K562 (cell line): ENCODE measurements around the gene MAGI1. TPM values are rescaled to one million over a fixed set of nuclear protein-coding genes. Genes with fewer than 3 reads are reported as not detected.

ENCODE experiments used
- ATAC-seq: fragments of 200-7000 bp; cut with Tn5 transposase; 3 replicates; pipeline ENCODE4 v1.9.1; 2020; ENCODE audit warnings: moderate library complexity
- BruUV-seq: library from RNA; stranded (reverse); fragments of 400-500 nt; replicated peaks from 2 replicates; lab custom pipeline; 2021; lab: Mats Ljungman, UMichigan
- CTCF ChIA-PET: fragments of 300-600 bp; formaldehyde crosslinking; extraction: SDS; loops from one replicate; lab custom pipeline; 2021; ENCODE audit warnings: low intra/inter-chr PET ratio; lab: Yijun Ruan, JAX
- POLR2A ChIA-PET: fragments of 300-600, 350-650 bp; sonication (Branson Sonifier 250); formaldehyde crosslinking; extraction: SDS; loops from one replicate; lab custom pipeline; 2021; ENCODE audit warnings: antibody characterized with exemption, inconsistent platforms; lab: Yijun Ruan, JAX
- DNase-seq, 4 experiments: peaks; one replicate each; pipeline versions ENCODE4 v3.0.0 to v3.0.0-alpha.2; 2011 to 2018; ENCODE audit warnings: low spot score in 3 of 4, mixed read lengths in 3 of 4; ENCODE audit errors: extremely low read depth in 1 of 4
- FAIRE-seq: peaks from 2 replicates; lab custom pipeline; 2011; peaks lifted over from hg19 to GRCh38; lab: Jason Lieb, UNC
- H2AFZ ChIP-seq: 2 replicates; pipeline ENCODE4 v1.6.0; 2011; ENCODE audit warnings: low read depth, low read length, control low read depth, inconsistent platforms
- H3K27ac ChIP-seq: fragments of 200-600 bp; 3 replicates; pipeline ENCODE4 v1.8.0; 2011; ENCODE audit warnings: low read depth, mild to moderate bottlenecking, control low read depth, inconsistent platforms, low read length, moderate library complexity, mixed read lengths; ENCODE audit errors: extremely low read depth
- H3K27me3 ChIP-seq, 2 experiments: fragments of 300-600 bp in 1 of 2; 2 replicates in 1 of 2; 3 replicates in 1 of 2; pipeline versions ENCODE4 v1.6.0 to v1.8.0; 2011; ENCODE audit warnings: inconsistent platforms in 2 of 2, low read length in 2 of 2, mild to moderate bottlenecking in 1 of 2, mixed read lengths in 1 of 2, moderate library complexity in 1 of 2; ENCODE audit not compliant: control insufficient read depth in 2 of 2, insufficient read depth in 2 of 2
- H3K36me3 ChIP-seq: fragments of 300-600 bp; 3 replicates; pipeline ENCODE4 v1.8.0; 2011; ENCODE audit warnings: mild to moderate bottlenecking, low read length, inconsistent platforms; ENCODE audit not compliant: control insufficient read depth, insufficient read depth
- H3K4me1 ChIP-seq, 2 experiments: fragments of 200-600 bp in 1 of 2; replicated peaks in 1 of 2; 2 replicates in 1 of 2; 3 replicates in 1 of 2; pipeline versions ENCODE4 v1.5.1 to v1.8.0; 2011; ENCODE audit warnings: inconsistent platforms in 2 of 2, low read length in 2 of 2, mild to moderate bottlenecking in 1 of 2, mixed read lengths in 1 of 2, moderate library complexity in 1 of 2; ENCODE audit not compliant: control insufficient read depth in 2 of 2, insufficient read depth in 2 of 2
- H3K4me2 ChIP-seq: 2 replicates; pipeline ENCODE4 v1.6.1; 2011; ENCODE audit warnings: low read length, control low read depth, inconsistent platforms, mixed read lengths; ENCODE audit not compliant: insufficient read depth
- H3K4me3 ChIP-seq: fragments of 200-600 bp; sonication (generic), shearing (Covaris generic); 2 replicates; pipeline ENCODE4 v1.5.1; 2016; ENCODE audit warnings: control low read depth, inconsistent platforms
- H3K79me2 ChIP-seq: fragments of 200-600 bp; 3 replicates; pipeline ENCODE4 v1.8.0; 2011; ENCODE audit warnings: low read length, inconsistent platforms; ENCODE audit not compliant: control insufficient read depth, insufficient read depth
- H3K9ac ChIP-seq, 2 experiments: 2 replicates each; pipeline versions ENCODE4 v1.6.0 to v1.6.1; 2011; ENCODE audit warnings: low read depth in 2 of 2, low read length in 2 of 2, control low read depth in 1 of 2, inconsistent platforms in 1 of 2, mild to moderate bottlenecking in 1 of 2, mixed read lengths in 1 of 2; ENCODE audit not compliant: insufficient read depth in 1 of 2
- H3K9me1 ChIP-seq: one replicate; pipeline ENCODE4 v1.6.0; 2011; ENCODE audit warnings: inconsistent platforms, mild to moderate bottlenecking, low read length, moderate library complexity; ENCODE audit not compliant: control insufficient read depth, insufficient read depth
- H3K9me3 ChIP-seq: replicated peaks from 2 replicates; pipeline ENCODE4 v1.5.1; 2011; ENCODE audit warnings: low read depth, low read length, inconsistent platforms; ENCODE audit not compliant: control insufficient read depth, insufficient read depth
- H4K20me1 ChIP-seq: replicated peaks from 2 replicates; pipeline ENCODE4 v1.6.1; 2011; ENCODE audit warnings: low read length, inconsistent platforms, mixed read lengths; ENCODE audit not compliant: control insufficient read depth, insufficient read depth
- BCOR ChIP-seq: fragments of 450-650 bp; IDR thresholded peaks from 2 replicates; pipeline ENCODE4 v1.6.1; 2016
- CBX2 ChIP-seq: fragments of 200-600 bp; sonication (generic); IDR thresholded peaks from one replicate; pipeline ENCODE4 v1.6.1; 2012; ENCODE audit warnings: mild to moderate bottlenecking, low read length, inconsistent platforms; ENCODE audit not compliant: insufficient read depth, poor library complexity, severe bottlenecking
- CBX8 ChIP-seq: fragments of 200-600 bp; sonication (generic); IDR thresholded peaks from 2 replicates; pipeline ENCODE4 v1.6.1; 2012; ENCODE audit warnings: borderline replicate concordance, mixed run types, low read depth, mild to moderate bottlenecking, moderate library complexity, mixed read lengths, low read length, control low read depth, inconsistent platforms; ENCODE audit not compliant: poor library complexity, severe bottlenecking; ENCODE audit errors: extremely low read depth
- CREM ChIP-seq: IDR thresholded peaks from 2 replicates; pipeline ENCODE4 v1.6.1; 2014; ENCODE audit warnings: antibody characterized with exemption, low read depth
- EHMT2 ChIP-seq: fragments of 450-650 bp; IDR thresholded peaks from 2 replicates; pipeline ENCODE4 v1.6.1; 2018; ENCODE audit warnings: antibody characterized with exemption
- FOXA3 ChIP-seq, 2 experiments: fragments of 450-650 bp in 1 of 2; sonication (generic) in 1 of 2; formaldehyde crosslinking; IDR thresholded peaks in 1 of 2; conservative IDR thresholded peaks in 1 of 2; 2 replicates each; pipeline versions ENCODE4 v1.4.0 to v1.8.0; 2020 to 2022; ENCODE audit warnings: mild to moderate bottlenecking in 2 of 2, missing genetic modification reagents in 1 of 2
- LCOR ChIP-seq: sonication (generic); formaldehyde crosslinking; IDR thresholded peaks from 2 replicates; pipeline ENCODE4 v1.8.0; 2022; ENCODE audit warnings: mild to moderate bottlenecking, missing genetic modification reagents
- LEF1 ChIP-seq: fragments of 450-650 bp; IDR thresholded peaks from 2 replicates; pipeline ENCODE4 v1.6.1; 2016; ENCODE audit warnings: mild to moderate bottlenecking
- MIER1 ChIP-seq: fragments of 450-650 bp; IDR thresholded peaks from 2 replicates; pipeline ENCODE4 v1.6.1; 2016; ENCODE audit warnings: antibody characterized with exemption, mild to moderate bottlenecking, low read depth
- PML ChIP-seq: IDR thresholded peaks from 2 replicates; pipeline ENCODE4 v1.6.1; 2012; ENCODE audit warnings: low read length, inconsistent platforms
- SREBF1 ChIP-seq: fragments of 150-350 bp; IDR thresholded peaks from 2 replicates; pipeline ENCODE4 v1.6.1; 2014; ENCODE audit warnings: antibody characterized with exemption, low read depth, low read length, borderline replicate concordance
- SRSF9 ChIP-seq: fragments of 200-400 bp; formaldehyde crosslinking; IDR thresholded peaks from 2 replicates; pipeline ENCODE4 v1.6.1; 2017; ENCODE audit warnings: low read depth, low read length, borderline replicate concordance
- YY1 ChIP-seq, 3 experiments: IDR thresholded peaks; 2 replicates each; pipeline ENCODE4 v1.6.1; 2011; ENCODE audit warnings: low read length in 2 of 3, mild to moderate bottlenecking in 2 of 3, moderate library complexity in 2 of 3, borderline replicate concordance in 1 of 3, control low read depth in 1 of 3, low read depth in 1 of 3; ENCODE audit not compliant: insufficient read depth in 3 of 3, insufficient replicate concordance in 2 of 3, control insufficient read depth in 1 of 3, insufficient read length in 1 of 3; ENCODE audit errors: extremely low read depth in 1 of 3
- ZC3H8 ChIP-seq: fragments of 450-650 bp; IDR thresholded peaks from 2 replicates; pipeline ENCODE4 v1.6.1; 2017
- ZFPM2 ChIP-seq: fragments of 250-450 bp; sonication (Bioruptor Pico); IDR thresholded peaks from 2 replicates; pipeline ENCODE4 v1.5.1; 2022; ENCODE audit warnings: mild to moderate bottlenecking
- ZKSCAN3 ChIP-seq: fragments of 250-450 bp; sonication (Bioruptor Pico); IDR thresholded peaks from 2 replicates; pipeline ENCODE4 v1.4.0; 2020
- ZNF175 ChIP-seq: fragments of 200-800 bp; sonication (Bioruptor generic); IDR thresholded peaks from 2 replicates; pipeline ENCODE4 v1.6.1; 2016; ENCODE audit warnings: low read depth, mild to moderate bottlenecking, missing genetic modification characterization, missing compliant biosample characterization
- ZNF23 ChIP-seq: fragments of 250-450 bp; sonication (Bioruptor Pico); IDR thresholded peaks from 2 replicates; pipeline ENCODE4 v1.4.0; 2020; ENCODE audit warnings: mild to moderate bottlenecking
- WGBS: fragments of 100-300 bp; shearing (Covaris generic); methylation state at CpG from one replicate; pipeline ENCODE4 v1.1.6; 2016; ENCODE audit warnings: low coverage, mixed read lengths; ENCODE audit not compliant: insufficient coverage; ENCODE audit errors: missing lambda C conversion rate; 5-methylcytosine and 5-hydroxymethylcytosine counted together
- in situ Hi-C: fragments of 300-500 bp; cut with MboI; formaldehyde crosslinking; loops from 4 replicates; pipeline ENCODE4 v1.15.0; 2018; ENCODE audit warnings: inconsistent platforms, mixed read lengths
- intact Hi-C: fragments of 100-400 bp; cut with micrococcal nuclease; formaldehyde crosslinking; loops from 2 replicates; pipeline ENCODE4 v1.14.2; 2022
- polyA plus RNA-seq, 8 experiments: library from polyadenylated mRNA; depleted of rRNA in 4 of 8; stranded (reverse) in 5 of 8; unstranded in 3 of 8; fragments of >200 nt; fragmentation: Nextera tagmentation in 2 of 8; fragmentation: Illumina TruSeq in 1 of 8; extraction: Ambion mirVana in 2 of 8; extraction: Trizol in 1 of 8; gene quantifications; 2 replicates each; pipeline versions ENCODE4 v1.2.1 to v1.2.3, GENCODE V29; 2011 to 2014; ENCODE audit warnings: inconsistent platforms in 1 of 8, missing spikeins in 1 of 8
- total RNA-seq, 7 experiments: library from RNA; depleted of rRNA in 6 of 7; stranded (reverse); fragments of >200 nt in 6 of 7; fragmentation: Illumina TruSeq in 2 of 7; extraction: Trizol in 2 of 7; gene quantifications; 2 replicates each; pipeline versions ENCODE4 v1.2.1 to v1.2.3, GENCODE V29; 2011 to 2021; ENCODE audit warnings: low replicate concordance in 1 of 7

MAGI1 gene
- total and polyA plus RNA-seq, 9 of the 15 experiments (the other 6 are each of a cell fraction or from before 2014, with no cell fraction given): 7.8 to 59.4 (median 43.2) TPM

DNA sequence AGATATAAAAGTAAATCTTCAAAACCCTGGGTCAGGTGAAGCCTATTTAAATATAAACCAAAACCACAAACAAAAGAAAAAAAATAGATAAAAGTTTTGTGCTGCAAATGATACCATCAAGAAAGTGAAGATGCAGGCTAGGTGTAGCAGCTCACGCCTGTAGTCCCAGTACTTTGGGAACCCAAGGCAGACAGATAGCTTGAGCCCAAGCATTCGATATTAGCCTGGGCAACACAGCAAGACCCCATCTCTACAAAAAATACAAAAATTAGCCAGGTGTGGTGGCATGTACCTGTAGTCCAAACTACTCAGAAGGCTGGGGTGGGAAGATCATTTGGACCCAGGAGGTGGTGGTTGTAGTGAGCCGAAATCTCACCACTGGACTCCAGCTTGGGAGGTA is 164.8 kb downstream of the MAGI1 start:
- H3K27ac ChIP-seq: no peak overlapping the region
- intact Hi-C loops (no loop called here), in situ Hi-C loops (no loop called here)
- H3K36me3 ChIP-seq: no peaks in the 10 kb centered on the region
- H3K9me3 ChIP-seq: no peaks in the 10 kb centered on the region
- no peak overlapping the region for H3K4me2 ChIP-seq
- no peaks in the 10 kb centered on the region; a peak in 1 of 5 replicates for H3K27me3 ChIP-seq
- no peaks in the 10 kb centered on the region for H3K79me2 ChIP-seq
- no TSS peak for BruUV-seq
- no peaks in the 10 kb centered on the region for H3K9me1 ChIP-seq
- no peak overlapping the region for H3K4me3 ChIP-seq
- ChIA-PET CTCF (no interaction called here), POLR2A (no interaction called here)
- H3K9ac ChIP-seq: no peak overlapping the region
- ATAC-seq: no peak
- H3K4me1 ChIP-seq: no peaks in the 10 kb centered on the region
- H4K20me1 ChIP-seq: no peaks in the 10 kb centered on the region
- FAIRE-seq: no peak
- 0% methylated on average over 3 of the region's 3 CpGs for WGBS
- no peak for DNase-seq
- TF ChIP-seq ZNF23 (CRISPR knock-in tag): no peak
- TF ChIP-seq SREBF1: no peak
- no peak for TF ChIP-seq ZNF175
- no peak for TF ChIP-seq FOXA3 (CRISPR knock-in tag; conservative IDR thresholded peaks at IDR 0.05 in 1 of 2, IDR thresholded peaks at IDR 0.05 in 1 of 2)
- H2AFZ ChIP-seq: no peak overlapping the region

DNA sequence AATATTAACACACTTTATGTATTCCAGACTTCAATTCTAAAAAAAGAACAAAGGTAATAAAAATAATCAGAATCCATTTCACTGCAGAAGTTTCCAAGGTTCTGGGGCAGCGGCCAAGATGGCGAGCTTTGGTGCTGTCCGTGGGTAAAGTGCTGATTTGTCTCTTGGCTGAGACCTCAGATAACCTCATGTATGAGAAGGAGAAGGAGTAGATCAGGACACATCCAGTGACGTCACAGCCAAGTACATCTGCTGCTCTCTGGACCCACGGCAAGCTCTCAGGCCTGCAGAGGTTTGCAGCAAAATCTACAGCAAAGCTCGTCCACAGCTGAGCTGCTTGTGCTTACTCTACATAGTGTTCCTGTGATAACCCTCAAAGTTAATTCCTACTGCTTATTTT is 165.7 kb downstream of the MAGI1 start:
- Histone ChIP-seq H3K36me3 (no peaks in the 10 kb centered on the region), H3K4me3 (no peak overlapping the region), H3K4me1 (no peaks in the 10 kb centered on the region), H3K9ac (no peak overlapping the region), H3K79me2 (no peaks in the 10 kb centered on the region), H3K4me2 (no peak overlapping the region), H3K27me3 (no peaks in the 10 kb centered on the region), H3K9me3 (no peaks in the 10 kb centered on the region), H2AFZ (no peak overlapping the region), H4K20me1 (no peaks in the 10 kb centered on the region), H3K9me1 (no peaks in the 10 kb centered on the region), H3K27ac (no peak overlapping the region)
- ATAC-seq: no peak
- POLR2A ChIA-PET: no interaction called here
- CTCF ChIA-PET: no interaction called here
- 0% methylated on average over 4 of the region's 6 CpGs for WGBS
- BruUV-seq: no TSS peak
- no peak for DNase-seq
- intact Hi-C loops: no loop called here
- FAIRE-seq: no peak
- in situ Hi-C loops: no loop called here
- TF ChIP-seq LCOR (no peak), SRSF9 (no peak), ZFPM2 (CRISPR knock-in tag) (no peak), CBX2 (no peak), BCOR (no peak), CREM (peak; percentile 29; the same call in 1 of the 2 replicates), PML (no peak), LEF1 (no peak), ZKSCAN3 (no peak), ZC3H8 (no peak), YY1 (IDR thresholded peaks at IDR 0.05; ENCODE audit: borderline replicate concordance in 1 of 3, control insufficient read depth in 1 of 3, extremely low read depth in 1 of 3, insufficient read depth in 3 of 3, insufficient read length in 1 of 3, insufficient replicate concordance in 2 of 3, low read depth in 1 of 3, low read length in 2 of 3) (peak in 1 of 3 experiments; percentile 72), MIER1 (peak; percentile 63; the same call in 1 of the 2 replicates), CBX8 (no peak), EHMT2 (peak; percentile 51; the same call in 1 of the 2 replicates)
